ENCODE results near the gene TTC33.
"Not testable (repeated sequence)": the region's sequence is repeated elsewhere in the genome, so short reads cannot be mapped to it uniquely, and the experiment has no call there.

The TTC33 gene, protein sequence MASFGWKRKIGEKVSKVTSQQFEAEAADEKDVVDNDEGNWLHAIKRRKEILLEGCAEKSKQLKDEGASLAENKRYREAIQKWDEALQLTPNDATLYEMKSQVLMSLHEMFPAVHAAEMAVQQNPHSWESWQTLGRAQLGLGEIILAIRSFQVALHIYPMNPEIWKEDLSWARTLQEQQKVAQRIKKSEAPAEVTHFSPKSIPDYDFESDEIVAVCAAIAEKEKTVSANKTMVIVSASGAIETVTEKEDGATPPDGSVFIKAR

DNA sequence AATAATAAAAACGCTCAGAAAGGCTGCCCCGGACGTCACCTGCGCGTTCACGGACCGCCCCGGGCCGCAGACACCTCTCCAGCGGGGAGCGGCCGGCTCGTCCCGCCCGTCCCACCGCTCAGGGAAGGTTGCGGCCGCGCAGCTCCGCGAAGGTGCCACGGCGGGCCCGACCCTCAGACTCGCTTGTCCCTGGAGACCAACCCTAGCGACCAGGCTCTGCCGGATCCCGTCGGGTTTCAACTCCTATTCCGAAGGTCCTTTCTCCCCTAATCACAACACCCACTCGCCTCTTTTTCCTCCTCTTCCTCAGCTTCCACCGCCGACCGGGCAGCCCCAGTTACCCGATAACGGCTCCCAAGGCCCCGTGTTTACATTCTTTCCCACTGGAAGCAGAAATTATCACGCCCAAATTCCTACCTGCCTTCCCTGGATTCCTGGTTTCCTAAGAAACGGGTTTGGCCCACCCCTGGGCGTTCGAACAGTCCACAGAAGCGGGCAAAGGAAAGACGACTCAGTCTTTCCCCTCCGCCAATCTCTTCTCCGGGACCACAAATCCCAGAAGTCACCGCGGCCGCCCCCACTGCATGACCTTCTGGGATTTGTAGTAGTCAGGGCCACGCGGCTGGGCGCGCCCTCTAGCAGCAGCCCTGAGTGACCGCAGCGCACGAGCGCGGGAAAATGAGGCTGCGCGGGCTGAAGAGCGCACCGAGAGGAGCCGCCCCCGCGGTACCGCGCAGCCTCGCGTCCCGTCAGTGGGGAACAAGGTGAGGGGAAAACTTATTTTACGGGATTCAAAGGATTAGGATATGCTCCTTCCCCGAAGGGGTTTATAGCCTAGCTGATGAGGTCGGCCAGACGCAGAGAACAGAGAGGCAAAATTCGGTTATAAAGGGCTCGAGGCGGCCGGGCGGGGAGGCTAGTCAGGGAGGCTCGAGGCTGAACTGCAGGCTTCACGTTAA lies at the start of gene TTC33:
Gene TTC33, minus strand, starts transcription at position 555 of the 959 bp plus-strand sequence. CDS start 8,943 bp downstream, outside the sequence.
- peak; percentile 94 for DNase-seq (ENCODE audit: low read depth)

DNA sequence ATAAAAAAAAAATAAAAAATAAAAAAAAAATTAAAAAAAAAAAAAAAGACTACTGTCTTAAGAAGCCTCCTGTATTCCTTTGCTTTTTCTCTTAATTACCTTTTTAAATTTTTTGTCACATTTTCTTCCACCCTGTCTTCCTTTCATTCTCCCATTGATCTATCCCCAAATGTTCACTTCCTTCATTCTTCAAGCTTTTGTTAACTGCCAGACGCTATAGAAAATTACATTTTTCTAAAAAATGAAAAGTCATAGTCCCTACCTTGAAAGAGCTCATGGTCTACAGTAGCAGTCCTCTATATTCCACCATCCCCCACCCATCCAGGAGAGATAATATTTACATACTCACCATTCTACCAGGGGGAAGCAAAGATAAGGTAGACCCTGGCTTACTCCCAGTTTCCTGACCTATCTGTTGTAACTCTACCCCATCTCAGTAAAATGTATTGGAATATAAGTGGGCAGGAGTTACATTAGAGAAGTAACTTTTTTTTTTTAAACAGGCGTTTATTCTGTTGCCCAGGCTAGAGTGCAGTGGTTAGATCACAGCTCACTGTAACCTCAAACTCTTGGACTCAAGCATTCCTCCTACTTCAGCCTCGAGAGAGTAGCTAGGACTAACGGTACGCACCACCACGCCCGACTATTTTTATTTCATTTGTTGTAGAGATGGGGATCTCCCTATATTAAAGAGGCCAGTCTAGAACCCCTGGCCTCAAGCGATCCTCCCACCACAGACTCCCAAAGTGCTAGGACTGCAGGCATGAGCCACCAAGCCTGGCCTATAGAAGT lies 46.2 kb upstream of the TTC33 start:
- no peak for DNase-seq (ENCODE audit: low read depth)

DNA sequence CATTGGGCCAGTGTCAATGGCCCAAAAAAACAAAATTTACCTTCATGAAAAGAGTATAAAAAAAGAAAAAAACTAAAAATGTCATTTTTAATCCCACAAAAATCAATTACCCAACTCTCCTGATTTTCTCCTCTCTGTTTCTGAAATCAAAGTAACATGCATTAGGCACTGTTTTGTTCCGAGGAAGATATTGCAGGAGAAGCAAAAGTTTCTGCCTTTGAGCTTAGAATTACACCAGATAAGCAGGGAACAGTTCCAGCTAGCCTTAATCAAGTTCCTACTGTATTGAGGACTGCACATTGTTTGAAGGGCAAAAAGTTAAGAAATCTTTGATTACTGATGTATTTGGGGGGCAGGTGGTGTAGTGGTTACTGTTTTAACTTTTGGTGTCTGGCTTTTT lies 43.5 kb upstream of the TTC33 start:
- DNase-seq (ENCODE audit: low read depth): no peak

DNA sequence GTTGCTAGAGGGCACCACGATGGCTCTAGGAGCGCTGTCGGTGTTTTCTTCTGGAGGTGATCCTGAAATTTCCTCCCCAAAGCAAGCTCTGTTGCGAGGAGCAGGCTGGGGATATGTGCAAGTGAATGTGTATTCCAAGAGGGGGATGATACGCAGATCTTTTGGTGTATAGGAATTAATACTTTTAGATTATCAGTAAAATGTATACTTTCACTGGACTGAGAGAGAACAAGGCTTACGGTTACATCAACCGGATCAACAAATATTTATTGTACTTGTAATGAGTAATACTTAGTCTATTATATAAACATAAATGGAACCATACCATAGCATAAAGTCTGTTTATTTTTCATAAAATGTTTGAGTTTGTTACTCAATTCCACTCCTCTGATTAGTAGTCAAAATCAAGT lies 43.0 kb upstream of the TTC33 start:
- no peak for DNase-seq (ENCODE audit: low read depth)

DNA sequence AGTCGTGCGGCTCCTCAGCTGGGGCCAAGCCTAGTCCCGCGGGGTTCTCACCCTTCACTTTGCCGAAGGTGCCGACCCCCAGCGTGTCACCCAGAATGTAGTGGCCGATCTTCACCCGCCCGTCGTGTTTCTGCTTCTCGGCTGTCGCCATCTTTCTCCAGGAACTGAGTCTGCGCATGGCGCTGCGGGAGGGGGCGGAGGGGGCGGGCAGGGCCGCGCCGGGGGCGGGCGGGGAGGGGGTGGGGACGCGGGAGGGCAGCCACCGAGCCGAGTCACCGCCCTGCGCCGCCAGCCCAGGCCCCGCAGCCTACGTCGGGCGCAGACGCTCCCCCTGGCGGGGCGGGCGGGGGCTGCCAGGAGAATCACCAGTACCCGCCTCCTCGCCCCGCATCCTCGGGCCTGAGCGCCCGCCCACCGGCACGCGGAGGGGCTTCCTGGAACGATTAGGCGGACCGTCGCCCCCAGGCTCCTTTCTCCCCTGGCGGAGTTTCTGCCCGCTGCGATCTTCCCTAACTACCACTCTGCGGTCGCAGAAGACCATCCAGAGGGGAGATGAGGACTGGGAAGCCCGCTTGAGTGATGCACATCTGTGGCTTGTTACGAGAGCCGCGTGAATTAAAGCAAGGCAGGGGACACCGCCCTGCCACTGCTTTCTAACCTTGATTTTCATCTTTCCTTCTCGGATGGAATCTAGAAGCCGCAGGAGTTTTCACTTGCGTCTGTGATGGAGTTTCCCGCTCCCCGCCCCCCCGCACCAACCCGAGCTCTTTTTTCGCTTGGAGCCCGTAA lies 42.4 kb upstream of the TTC33 start, which contains the start of gene PRKAA1:
Gene PRKAA1, minus strand, starts transcription at position 363 of the 789 bp plus-strand sequence. Its CDS starts 185 bp downstream, at position 178.
- peak; percentile 83 for DNase-seq (ENCODE audit: low read depth)

DNA sequence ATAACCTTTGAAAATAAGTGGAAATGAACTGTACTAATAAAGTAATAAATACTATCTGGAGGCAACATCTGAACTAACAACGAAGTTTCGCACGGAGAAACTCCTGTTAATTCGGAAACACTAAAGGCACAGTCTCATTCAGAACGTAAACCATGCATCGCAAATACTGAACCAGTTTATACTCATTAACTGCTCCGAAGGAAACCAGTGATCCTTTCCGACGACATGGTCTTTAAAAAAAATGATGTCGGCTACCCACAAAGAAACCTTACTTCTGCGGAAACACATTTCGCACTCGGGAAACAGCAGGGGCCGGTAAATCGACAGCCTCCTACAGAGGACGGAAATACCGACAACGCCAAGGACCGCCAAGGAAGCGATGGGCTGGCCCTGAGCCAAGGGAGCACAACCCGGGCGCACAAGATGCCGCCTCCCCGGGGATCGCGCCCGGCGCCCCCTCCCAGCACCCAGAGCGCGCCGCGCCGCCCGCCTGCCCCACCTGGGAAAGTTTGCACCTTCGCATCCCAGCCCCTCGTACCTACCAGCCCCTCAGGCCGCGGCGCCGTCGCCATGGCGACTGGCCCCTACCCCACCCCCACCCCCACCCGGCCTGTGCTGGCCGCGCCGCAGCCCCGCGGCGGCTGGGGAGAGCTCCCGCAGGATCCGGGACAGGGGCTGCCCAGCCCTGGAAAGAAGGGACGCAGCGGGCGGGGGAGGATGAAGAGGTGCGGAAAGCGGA lies 41.7 kb upstream of the TTC33 start:
- DNase-seq (ENCODE audit: low read depth): peak; percentile 66

DNA sequence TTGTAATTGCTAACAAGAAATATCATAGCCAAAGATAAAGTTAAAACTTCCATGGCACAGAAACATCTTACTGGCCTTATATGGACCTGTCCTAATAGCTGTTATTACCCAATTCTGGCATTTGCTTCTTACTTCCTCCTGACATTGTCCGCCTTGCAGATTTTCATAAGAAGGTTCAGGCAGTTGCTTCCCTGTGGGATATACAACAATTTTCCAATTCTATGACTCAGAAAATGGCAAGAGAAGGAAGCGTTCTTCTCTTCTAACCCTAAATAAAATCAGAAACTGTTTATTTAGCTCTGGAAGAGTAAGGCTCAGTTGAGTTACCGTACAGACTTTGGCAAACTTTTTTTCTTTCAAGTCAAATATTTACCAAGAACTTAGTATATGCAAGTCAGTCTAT lies 40.7 kb upstream of the TTC33 start:
- no peak for DNase-seq (ENCODE audit: low read depth)

DNA sequence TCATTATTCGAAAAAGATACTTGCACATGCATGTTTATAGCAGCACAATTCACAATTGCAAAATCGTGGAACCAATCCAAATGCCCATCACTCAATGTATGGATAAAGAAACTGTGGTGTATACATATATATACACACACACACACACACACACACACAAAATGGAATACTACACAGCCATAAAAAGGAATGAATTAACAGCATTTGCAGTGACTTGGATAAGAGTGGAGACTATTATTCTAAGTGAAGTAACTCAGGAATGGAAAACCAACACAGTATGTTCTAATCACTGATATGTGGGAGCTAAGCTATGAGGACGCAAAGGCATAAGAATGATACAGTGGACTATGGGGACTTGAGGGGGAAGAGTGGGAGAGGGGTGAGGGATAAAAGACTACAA lies 39.1 kb upstream of the TTC33 start:
- not testable (repeated sequence) for DNase-seq (ENCODE audit: low read depth)

DNA sequence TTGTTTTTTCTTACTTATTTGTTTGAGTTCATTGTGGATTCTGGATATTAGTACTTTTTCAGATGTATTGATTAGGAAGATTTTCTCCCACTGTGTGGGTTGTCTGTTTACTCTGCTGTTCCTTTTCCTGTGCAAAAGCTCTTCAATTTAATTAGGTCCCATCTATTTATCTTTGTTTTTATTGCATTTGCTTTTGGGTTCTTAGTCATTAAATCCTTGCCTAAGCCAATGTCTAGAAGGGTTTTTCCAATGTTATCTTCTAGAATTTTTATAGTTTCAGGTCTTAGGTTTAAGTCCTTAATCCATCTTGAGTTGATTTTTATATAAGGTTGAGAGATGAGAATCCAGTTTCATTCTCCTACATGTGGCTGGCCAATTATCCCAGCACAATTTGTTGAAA lies 38.6 kb upstream of the TTC33 start:
- DNase-seq (ENCODE audit: low read depth): not testable (repeated sequence)

DNA sequence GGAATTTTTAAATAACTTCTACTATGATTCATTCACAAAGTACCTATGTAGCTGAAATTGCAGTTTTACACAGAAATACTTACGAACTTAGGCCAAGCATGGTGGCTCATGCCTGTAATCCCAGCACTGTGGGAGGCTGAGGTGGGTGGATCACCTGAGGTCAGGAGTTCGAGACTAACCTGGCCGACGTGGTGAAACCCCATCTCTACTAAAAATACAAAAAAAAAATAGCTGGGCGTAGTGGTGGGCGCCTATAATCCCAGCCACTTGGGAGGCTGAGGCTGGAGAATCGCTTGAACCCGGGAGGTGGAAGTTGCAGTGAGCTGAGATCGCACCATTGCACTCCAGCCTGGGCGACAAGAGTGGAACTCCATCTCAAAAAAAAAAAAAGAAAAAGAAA lies 36.9 kb upstream of the TTC33 start:
- not testable (repeated sequence) for DNase-seq (ENCODE audit: low read depth)

DNA sequence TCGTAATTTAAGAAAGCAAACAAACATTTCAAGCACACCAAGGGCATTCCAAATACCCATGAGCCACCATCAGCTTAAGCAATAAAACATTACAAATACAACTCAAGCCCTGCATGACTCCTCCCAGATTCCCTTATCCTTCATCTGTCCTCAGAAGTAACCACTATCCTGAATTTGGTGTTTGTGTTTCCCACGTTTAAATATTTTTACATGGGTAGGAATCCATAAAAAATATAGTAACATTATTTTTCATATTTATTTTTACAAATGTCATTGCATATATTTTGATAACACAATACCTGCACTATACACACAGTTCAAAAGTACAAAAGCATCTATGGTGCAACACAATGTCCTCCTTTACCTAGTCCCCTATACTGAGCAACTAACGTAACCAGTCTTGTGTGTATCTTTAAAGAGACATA lies 36.0 kb upstream of the TTC33 start:
- DNase-seq (ENCODE audit: low read depth): no peak

DNA sequence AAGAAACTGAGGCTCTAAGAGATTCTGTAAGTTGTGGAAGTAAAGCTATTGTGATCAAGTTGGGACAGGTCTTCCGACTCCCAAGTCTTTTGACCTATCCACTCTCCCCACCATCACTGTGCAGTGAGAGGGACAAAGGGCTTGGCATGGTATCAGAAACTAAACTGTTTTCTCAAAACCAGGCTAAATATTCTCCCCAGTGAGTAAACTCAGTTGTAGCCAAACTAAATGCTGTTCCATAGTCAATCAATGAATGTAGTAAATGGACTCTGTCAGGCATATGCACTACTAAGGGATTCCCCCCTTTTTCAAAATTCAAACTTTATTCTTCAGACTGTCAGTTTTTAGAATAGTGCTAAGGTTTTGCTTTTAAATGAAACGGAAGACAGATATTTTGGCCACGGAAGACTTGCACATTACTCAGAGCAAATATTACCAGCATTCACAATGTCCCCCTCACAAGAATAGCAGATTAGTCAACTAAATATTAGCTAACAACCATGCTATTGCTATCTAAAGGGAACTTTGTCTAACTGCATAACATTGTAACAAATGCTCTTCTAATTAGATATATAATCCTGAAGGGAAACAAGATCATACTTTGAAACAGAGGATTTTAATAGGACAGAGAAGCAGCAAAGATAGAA lies 35.3 kb upstream of the TTC33 start:
- DNase-seq (ENCODE audit: low read depth): no peak

DNA sequence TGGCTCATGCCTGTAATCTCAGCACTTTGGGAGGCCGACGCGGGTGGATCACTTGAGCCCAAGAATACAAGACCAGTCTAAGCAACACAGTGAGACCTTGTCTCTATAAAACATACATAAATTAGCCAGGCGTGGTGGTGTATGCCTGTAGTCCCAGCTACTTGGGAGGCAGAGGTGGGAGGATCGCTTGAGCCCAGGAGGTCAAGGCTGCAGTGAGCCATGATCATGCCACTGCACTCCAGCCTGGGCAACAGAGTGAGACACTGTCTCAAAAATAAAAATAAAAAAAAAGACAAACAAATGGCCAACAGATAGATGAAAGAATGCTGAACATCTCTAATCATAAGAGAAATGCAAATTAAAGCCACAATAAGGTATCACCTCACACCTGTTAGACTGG lies 33.2 kb upstream of the TTC33 start:
- not testable (repeated sequence) for DNase-seq (ENCODE audit: low read depth)

DNA sequence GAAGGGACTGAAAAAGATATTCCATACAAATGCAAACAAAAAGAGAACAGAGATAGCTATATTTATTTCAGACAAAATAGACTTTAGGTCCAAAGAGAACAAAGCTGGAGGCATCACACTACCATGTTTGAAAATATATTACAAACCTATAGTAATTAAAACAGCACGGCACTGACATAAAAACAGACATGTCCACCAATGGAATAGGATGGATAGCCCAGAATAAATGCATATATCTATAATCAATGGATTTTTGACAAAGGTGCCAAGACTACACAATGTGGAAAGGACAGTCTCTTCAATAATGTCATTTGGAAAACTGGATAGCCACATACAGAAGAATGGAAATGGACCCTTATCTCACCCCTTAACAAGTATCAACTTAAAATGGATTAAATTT lies 32.2 kb upstream of the TTC33 start:
- DNase-seq (ENCODE audit: low read depth): no peak

DNA sequence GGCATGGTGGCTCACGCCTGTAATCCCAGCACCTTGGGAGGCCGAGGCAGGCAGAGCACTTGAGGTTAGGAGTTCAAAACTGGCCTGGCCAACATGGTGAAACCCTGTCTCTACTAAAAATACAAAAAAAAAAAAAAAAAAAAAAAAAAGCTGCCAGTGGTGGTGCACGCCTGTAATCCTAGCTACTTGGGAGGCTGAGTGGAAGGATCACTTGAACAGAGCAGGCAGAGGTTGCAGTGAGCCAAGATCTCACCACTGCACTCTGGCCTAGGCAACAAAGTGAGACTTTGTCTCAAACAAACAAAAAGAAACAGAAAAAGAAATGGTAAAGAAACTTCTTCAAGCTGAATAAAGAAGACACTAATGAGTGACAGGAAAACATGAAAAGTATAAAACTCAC lies 30.9 kb upstream of the TTC33 start:
- DNase-seq (ENCODE audit: low read depth): not testable (repeated sequence)

DNA sequence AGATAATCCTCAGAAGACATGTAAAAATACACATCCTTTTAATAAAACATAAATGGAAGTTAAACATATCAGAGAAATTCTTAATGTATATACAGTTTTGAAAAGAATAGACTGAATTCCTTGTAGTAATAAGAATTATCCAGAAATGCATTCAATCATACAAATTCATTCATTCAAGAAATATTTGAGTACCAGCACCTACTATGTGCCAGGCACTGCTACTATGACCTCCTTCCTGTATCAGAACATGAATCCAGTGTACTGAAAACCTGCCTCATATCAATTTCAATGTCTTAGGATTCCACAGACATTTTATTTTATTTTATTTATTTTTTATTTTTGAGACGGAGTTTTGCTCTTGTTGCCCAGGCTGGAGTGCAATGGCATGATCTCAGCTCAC lies 29.2 kb upstream of the TTC33 start:
- DNase-seq (ENCODE audit: low read depth): no peak

DNA sequence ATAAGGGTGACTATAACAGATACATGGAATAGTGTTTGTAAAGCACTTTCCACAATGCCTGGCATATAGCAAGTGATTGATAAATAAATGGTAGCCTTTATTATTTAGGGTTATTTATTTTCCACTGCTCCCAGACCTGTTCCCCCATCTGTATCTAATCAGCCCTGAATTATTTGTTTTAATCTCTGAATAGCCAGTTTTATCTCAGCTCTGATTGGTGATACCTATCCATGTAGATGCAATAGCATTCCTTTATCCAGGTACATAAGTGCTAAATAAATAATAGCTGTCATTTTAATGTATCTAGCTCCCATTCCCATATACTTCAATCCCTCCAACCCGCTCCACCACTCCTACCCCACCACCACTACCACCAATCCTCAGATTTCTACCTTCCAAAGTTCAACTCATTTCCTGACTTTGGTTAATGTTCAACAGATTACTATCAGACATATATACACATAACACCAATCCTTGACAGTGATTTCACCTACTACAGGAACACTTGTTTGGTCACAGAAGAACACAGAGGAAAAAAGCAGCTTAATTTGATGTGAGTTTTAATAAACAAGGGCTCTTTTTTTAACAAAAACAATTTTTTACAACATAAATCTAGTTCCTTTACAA lies 28.4 kb upstream of the TTC33 start:
- DNase-seq (ENCODE audit: low read depth): no peak

DNA sequence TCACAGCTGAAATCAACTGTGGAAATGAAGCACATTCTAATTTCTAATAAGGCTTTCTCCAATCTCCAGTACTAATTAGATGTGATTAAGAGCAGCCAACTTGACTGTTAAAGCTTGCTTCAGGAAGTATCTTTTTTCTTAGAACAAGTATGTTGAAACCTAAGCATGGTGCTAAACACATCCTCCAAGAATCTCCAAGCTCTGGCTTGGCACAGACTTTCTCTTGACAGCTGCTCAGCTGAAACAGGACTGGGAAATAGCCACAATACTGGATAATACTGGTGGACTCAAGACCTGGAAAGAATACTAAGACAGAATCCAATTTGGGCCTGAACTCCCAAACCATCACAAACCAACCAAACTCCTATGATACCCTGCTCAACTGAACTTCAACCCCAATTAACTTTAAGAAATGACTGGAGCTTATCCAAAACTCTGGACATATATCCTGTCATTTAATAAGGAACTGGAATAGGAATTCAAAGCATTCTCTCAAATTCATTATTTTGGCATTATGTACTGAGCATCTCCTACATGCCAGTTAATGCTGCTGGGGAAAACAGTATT lies 26.2 kb upstream of the TTC33 start:
- no peak for DNase-seq (ENCODE audit: low read depth)

DNA sequence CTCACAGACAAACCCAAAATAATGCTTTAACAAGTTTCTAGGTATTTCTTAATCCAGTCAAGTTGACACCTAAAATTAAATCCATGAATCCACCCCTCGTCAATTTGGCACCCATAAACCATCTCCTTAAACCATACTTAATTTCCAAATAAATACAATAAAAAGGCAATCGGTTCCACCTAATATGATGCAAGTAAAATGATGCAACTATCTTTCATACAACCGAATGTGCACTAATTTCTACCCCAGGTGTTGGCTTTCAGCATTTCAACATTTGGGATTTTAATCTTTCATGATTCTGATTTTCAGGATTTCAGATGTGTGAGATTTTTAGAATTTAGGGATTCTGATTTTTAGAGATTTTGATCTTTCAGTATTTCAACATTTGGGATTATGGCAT lies 25.1 kb upstream of the TTC33 start:
- no peak for DNase-seq (ENCODE audit: low read depth)
